ENCODE measurements around the gene ATP2B2. TPM values are rescaled to one million over a fixed set of nuclear protein-coding genes. Genes with fewer than 3 reads are reported as not detected.

Gene ATP2B2
- polyA plus RNA-seq, 3 donors from 2014 or later: not detected

DNA sequence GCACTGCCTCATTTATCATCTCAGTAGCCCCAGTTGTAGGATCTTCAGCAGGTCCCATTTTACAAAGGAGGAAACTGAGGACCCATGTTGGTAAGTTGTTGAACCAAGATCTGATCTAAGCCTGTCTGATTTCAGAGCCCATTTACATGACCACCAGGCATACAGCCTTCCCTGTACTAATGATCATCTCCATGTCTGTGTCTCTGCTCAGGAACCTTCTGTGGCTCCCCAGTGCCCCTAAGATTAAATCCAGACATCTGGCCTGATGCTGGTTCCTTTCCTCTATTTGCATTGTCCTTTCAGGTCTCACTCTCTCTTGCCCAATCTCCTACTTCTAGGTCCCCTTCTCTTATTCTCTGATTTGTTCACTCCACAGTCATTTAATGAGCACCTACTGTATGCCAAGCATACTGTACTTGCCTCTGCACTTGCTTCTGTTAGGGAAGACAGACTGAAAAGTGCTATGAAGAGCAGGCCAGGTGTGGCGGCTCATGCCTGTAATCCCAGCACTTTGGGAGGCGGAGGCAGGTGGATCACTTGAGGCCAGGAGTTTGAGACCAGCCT, 32.4 kb downstream of the ATP2B2 start:
- no peaks in the 10 kb centered on the region for H3K9me3 Mint-ChIP-seq
- H3K27ac Mint-ChIP-seq: no peak overlapping the region
- DNase-seq: no peak
- H3K36me3 Mint-ChIP-seq: no peaks in the 10 kb centered on the region
- H3K4me1 Mint-ChIP-seq: no peaks in the 10 kb centered on the region
- peaks cover 2 to 13% (median 7%) of the 10 kb centered on the region in 3 donors for H3K27me3 Mint-ChIP-seq (ENCODE audit: low read depth in 3 of 3)
- no peak overlapping the region for H3K4me3 Mint-ChIP-seq

- Mint-ChIP-seq H3K27me3 (ENCODE audit: low read depth in 3 of 3) (peaks cover 2 to 13% (median 7%) of the 10 kb centered on the region in 3 donors), H3K9me3 (no peaks in the 10 kb centered on the region), H3K4me3 (no peak overlapping the region), H3K27ac (no peak overlapping the region), H3K36me3 (no peaks in the 10 kb centered on the region), H3K4me1 (no peaks in the 10 kb centered on the region)
- DNase-seq: no peak
Measured at GRCh38 chr3:10471054-10471688, 34.2 kb downstream of the ATP2B2 start.

GRCh38 chr3:10470120-10471053, 35.0 kb downstream of the ATP2B2 start:
- Mint-ChIP-seq H3K4me3 (no peak overlapping the region), H3K27ac (no peak overlapping the region), H3K36me3 (no peaks in the 10 kb centered on the region), H3K4me1 (no peaks in the 10 kb centered on the region), H3K27me3 (ENCODE audit: low read depth in 3 of 3) (peaks cover 2 to 13% (median 7%) of the 10 kb centered on the region in 3 donors), H3K9me3 (no peaks in the 10 kb centered on the region)
- DNase-seq: no peak

GRCh38 chr3:10469441-10470119, 35.8 kb downstream of the ATP2B2 start:
- Mint-ChIP-seq H3K36me3 (no peaks in the 10 kb centered on the region), H3K27ac (no peak overlapping the region), H3K27me3 (ENCODE audit: low read depth in 3 of 3) (peaks cover 2 to 9% (median 7%) of the 10 kb centered on the region in 3 donors), H3K4me3 (no peak overlapping the region), H3K4me1 (no peaks in the 10 kb centered on the region), H3K9me3 (no peaks in the 10 kb centered on the region)
- no peak for DNase-seq

DNA sequence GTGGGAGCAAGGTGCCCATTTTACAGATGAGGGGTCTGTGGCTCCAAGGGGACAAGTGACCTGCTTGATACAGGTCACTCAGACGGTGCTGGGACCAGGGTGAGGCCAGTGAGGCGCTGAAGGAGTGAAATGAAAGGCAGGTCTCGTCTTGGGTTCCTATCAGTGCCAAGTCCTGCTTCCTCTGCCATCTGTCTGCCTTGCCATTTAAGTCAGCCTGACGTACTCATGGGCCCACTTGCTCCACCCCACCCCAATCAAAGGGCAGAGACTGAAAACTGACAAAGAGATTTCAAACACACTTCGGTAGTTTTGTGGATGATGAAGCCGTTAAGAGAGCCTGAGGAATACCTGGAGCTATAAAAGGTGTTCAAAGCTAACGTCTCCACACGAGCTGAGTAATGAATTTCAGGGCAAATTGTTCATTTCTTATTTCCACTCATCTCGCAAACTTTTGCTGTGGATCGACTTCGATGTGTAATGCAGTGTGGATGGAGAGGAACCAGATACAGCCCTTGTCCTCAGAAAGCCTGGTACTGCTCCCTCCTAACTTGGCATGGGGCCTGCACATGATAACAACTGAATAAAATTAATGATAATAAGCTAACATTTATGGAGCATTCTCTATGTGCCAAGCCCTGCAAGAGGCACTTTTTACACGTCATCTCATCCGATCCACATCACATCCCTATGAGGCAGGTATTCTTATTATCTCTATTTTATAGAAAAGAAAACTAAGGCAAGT, 36.6 kb downstream of the ATP2B2 start:
- Mint-ChIP-seq H3K4me1 (no peaks in the 10 kb centered on the region), H3K27me3 (ENCODE audit: low read depth in 3 of 3) (peaks cover 2 to 7% (median 4%) of the 10 kb centered on the region in 3 donors), H3K27ac (no peak overlapping the region), H3K4me3 (no peak overlapping the region), H3K9me3 (no peaks in the 10 kb centered on the region), H3K36me3 (no peaks in the 10 kb centered on the region)
- DNase-seq: no peak

- DNase-seq: no peak
- H3K36me3 Mint-ChIP-seq: no peaks in the 10 kb centered on the region
- peaks cover under 1 to 5% (median under 1%) of the 10 kb centered on the region in 3 donors for H3K27me3 Mint-ChIP-seq (ENCODE audit: low read depth in 3 of 3)
- no peaks in the 10 kb centered on the region for H3K4me1 Mint-ChIP-seq
- H3K27ac Mint-ChIP-seq: no peak overlapping the region
- no peaks in the 10 kb centered on the region for H3K9me3 Mint-ChIP-seq
- H3K4me3 Mint-ChIP-seq: no peak overlapping the region
Measured at GRCh38 chr3:10467904-10468612, 37.3 kb downstream of the ATP2B2 start.

DNA sequence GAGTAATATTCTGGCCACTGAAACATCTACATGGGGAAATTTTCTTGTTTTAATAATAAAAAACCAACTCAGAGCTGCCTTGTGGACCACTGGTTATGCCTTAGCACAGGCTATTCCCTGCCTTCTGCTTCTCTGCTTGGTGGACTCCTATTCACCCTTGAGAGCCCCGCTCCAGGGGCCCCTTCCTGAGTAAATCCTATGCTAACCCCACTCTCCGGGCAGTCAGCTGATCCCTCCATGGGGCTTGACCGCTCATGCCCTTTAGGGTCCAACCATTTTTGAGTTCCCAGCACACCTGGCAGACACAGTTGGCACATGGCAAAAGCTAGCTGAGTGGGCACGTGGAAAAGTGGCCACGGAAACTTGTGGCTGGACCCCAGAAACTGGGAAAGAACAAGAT, 38.2 kb downstream of the ATP2B2 start:
- Mint-ChIP-seq H3K4me3 (no peak overlapping the region), H3K27ac (no peak overlapping the region), H3K9me3 (no peaks in the 10 kb centered on the region), H3K4me1 (no peaks in the 10 kb centered on the region), H3K36me3 (no peaks in the 10 kb centered on the region), H3K27me3 (ENCODE audit: low read depth in 3 of 3) (peaks cover 0 to 2% (median 0%) of the 10 kb centered on the region in 3 donors)
- DNase-seq: no peak

DNA sequence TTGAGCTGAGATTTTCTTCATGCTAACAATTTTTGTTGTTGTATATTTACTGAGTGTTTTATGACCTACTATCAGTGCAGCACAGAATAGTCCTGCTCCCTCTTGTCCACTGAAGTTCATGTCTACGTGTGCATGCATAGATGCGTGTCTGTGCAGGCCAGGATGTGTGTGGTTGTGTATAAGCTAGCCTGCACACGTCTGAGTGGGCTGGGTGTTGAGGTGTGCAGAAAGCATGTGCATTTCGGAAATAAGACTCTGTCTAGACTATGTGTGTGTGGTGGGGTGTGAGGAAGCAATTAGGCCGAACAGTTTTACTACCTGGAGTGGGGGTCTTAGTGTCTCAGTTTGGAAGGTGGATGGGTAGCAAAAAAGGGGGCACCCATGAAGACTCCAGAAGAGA, 39.2 kb downstream of the ATP2B2 start:
- H3K4me1 Mint-ChIP-seq: no peaks in the 10 kb centered on the region
- no peaks in the 10 kb centered on the region for H3K9me3 Mint-ChIP-seq
- H3K4me3 Mint-ChIP-seq: no peak overlapping the region
- peaks cover 0 to 2% (median 2%) of the 10 kb centered on the region in 3 donors for H3K27me3 Mint-ChIP-seq (ENCODE audit: low read depth in 3 of 3)
- no peak for DNase-seq
- H3K36me3 Mint-ChIP-seq: no peaks in the 10 kb centered on the region
- no peak overlapping the region for H3K27ac Mint-ChIP-seq

DNA sequence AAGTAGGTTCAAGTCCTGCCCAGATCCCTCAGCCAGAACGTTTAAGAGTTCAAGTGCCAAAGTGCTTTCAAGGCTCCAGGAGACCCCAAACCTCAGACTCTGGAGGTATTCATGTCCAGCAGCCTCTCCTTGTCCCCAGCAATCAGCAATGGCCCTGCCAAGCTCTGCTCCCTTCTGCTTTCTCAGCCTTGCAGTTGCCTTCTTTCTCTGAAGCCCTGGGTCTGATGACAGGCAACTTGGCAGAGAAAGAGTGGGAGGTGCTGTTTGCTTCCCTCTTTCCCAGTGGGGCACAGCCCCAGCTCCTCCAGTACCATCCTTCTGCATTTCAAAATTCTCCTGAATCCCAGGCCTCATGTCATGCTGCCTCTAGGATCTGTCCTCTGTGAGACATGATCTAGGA, 40.2 kb downstream of the ATP2B2 start:
- Mint-ChIP-seq H3K4me1 (no peaks in the 10 kb centered on the region), H3K4me3 (no peak overlapping the region), H3K27me3 (ENCODE audit: low read depth in 3 of 3) (peaks cover 0 to 2% (median 2%) of the 10 kb centered on the region in 3 donors), H3K27ac (no peak overlapping the region), H3K36me3 (no peaks in the 10 kb centered on the region), H3K9me3 (no peaks in the 10 kb centered on the region)
- no peak for DNase-seq

DNA sequence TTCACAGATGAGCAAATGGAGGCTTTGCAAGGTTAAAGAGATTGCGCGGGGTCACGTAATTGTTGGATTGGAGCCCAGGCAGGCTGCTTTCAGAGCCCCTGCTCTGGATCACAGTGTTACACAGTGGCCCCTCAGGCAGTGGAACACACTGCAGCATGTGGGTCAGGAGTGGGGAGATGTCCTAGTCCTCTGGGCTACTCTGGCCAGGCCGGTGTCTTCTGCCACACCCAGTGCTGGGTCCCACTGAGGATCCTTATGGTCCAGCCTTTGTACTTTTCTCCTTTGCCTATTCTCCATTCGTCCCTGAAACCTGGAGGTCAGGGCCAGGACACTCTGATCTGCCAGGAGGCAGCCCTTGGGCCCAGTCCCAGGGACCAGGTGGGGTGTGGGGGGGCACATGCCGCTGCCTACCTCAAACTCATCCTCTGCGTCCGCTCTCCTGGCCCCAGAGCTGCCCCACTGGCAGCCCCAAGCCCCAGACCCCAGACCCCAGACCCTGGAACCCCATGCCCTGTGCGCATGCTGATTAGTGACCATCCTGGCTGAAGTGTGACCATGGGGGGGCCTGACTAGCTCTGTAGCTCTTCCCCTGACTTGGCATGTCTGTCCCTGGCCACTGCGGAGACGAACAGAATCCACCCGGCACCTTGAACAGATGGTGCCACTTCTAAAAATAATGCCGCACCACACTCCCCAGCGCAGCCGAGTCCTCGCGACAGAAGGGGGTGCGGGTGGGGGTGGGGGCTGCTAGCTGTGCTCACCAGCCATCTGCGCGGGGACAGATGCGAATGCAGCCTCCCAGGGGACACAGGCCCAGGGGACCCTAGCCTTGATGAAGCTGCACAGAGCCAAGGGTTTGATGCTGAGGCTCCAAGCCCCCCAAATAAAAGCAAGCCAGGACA, 41.6 kb downstream of the ATP2B2 start:
- no peaks in the 10 kb centered on the region for H3K4me1 Mint-ChIP-seq
- no peak for DNase-seq
- no peaks in the 10 kb centered on the region for H3K36me3 Mint-ChIP-seq
- H3K9me3 Mint-ChIP-seq: no peaks in the 10 kb centered on the region
- peak overlapping the region in 1 of 5 donors; percentile 25 for H3K4me3 Mint-ChIP-seq
- no peak overlapping the region for H3K27ac Mint-ChIP-seq
- peaks cover 0 to 2% (median 2%) of the 10 kb centered on the region in 3 donors for H3K27me3 Mint-ChIP-seq (ENCODE audit: low read depth in 3 of 3)

GRCh38 chr3:10462641-10463532, 42.5 kb downstream of the ATP2B2 start:
- no peaks in the 10 kb centered on the region for H3K9me3 Mint-ChIP-seq
- peaks cover 0 to 2% (median 2%) of the 10 kb centered on the region in 3 donors for H3K27me3 Mint-ChIP-seq (ENCODE audit: low read depth in 3 of 3)
- no peak overlapping the region for H3K27ac Mint-ChIP-seq
- no peak for DNase-seq
- H3K36me3 Mint-ChIP-seq: no peaks in the 10 kb centered on the region
- H3K4me3 Mint-ChIP-seq: no peak overlapping the region
- no peaks in the 10 kb centered on the region for H3K4me1 Mint-ChIP-seq

Measured in immature natural killer cell (primary cell).